Suprapubic skin (tissue), 4 donors: ENCODE results near the gene FIBP. TPM values are rescaled to one million over a fixed set of nuclear protein-coding genes. Genes with fewer than 3 reads are reported as not detected.
A peak's percentile ranks its signal among the peaks of the same experiment; 100 is the strongest.

Experiments
- DNase-seq, 2 donors: peaks; one replicate each; pipeline ENCODE4 v3.0.0-alpha.2; 2019; ENCODE audit warnings: low spot score in 2 of 2
- H3K27ac ChIP-seq: fragments of 200-600 bp; sonication (generic); one replicate; pipeline ENCODE4 v1.5.1; 2019
- H3K27me3 ChIP-seq: fragments of 200-600 bp; sonication (generic); one replicate; pipeline ENCODE4 v1.5.1; 2019
- H3K36me3 ChIP-seq: fragments of 200-600 bp; sonication (generic); one replicate; pipeline ENCODE4 v1.5.1; 2019
- H3K4me1 ChIP-seq: fragments of 200-600 bp; sonication (generic); one replicate; pipeline ENCODE4 v1.5.1; 2019
- H3K4me3 ChIP-seq: fragments of 200-600 bp; sonication (generic); one replicate; pipeline ENCODE4 v1.5.1; 2019; ENCODE audit warnings: mild to moderate bottlenecking
- H3K9me3 ChIP-seq: fragments of 200-600 bp; sonication (generic); one replicate; pipeline ENCODE4 v1.5.1; 2019
- CTCF ChIP-seq, 2 donors: fragments of 200-600 bp in 1 of 2; fragments of 450-650 bp in 1 of 2; sonication (generic) in 1 of 2; IDR thresholded peaks; one replicate each; pipeline ENCODE4 v1.5.1; 2016 to 2019; ENCODE audit warnings: antibody characterized with exemption in 2 of 2, mild to moderate bottlenecking in 1 of 2, moderate library complexity in 1 of 2
- EP300 ChIP-seq: sonication (generic); formaldehyde crosslinking; IDR thresholded peaks from one replicate; pipeline ENCODE4 v1.6.1; 2017; ENCODE audit warnings: antibody characterized with exemption
- POLR2A ChIP-seq, 2 donors: fragments of 450-650 bp; IDR thresholded peaks; one replicate each; pipeline ENCODE4 v1.6.1; 2017; ENCODE audit warnings: antibody characterized with exemption in 2 of 2, mild to moderate bottlenecking in 2 of 2, moderate library complexity in 2 of 2
- POLR2AphosphoS5 ChIP-seq, 3 donors: sonication (generic); formaldehyde crosslinking; IDR thresholded peaks; one replicate each; pipeline ENCODE4 v1.6.1; 2017; ENCODE audit warnings: antibody characterized with exemption in 3 of 3
- WGBS: methylation state at CpG from one replicate; pipeline ENCODE4 v1.1.5; 2018; 5-methylcytosine and 5-hydroxymethylcytosine counted together
- total RNA-seq, 4 donors: library from RNA; depleted of rRNA; stranded (reverse); fragments of >200 nt; gene quantifications; one replicate each; pipeline ENCODE4 v1.1.0, GENCODE V29; 2016

Gene FIBP
- total RNA-seq, 4 donors from 2014 or later = 46.9 to 89.3 (median 74.6) TPM

- TF ChIP-seq POLR2A (IDR thresholded peaks at IDR 0.05) (peak in 1 of 2 donors; percentile 45), EP300 (no peak), CTCF (IDR thresholded peaks at IDR 0.05) (no peak), POLR2AphosphoS5 (IDR thresholded peaks at IDR 0.05) (peak in 1 of 3 donors; percentile 38)
- H3K4me3 ChIP-seq = peak overlapping the region; percentile 58
- peak overlapping the region; percentile 85 for H3K27ac ChIP-seq
- peak; percentile 97 to 98 for DNase-seq
- no peaks in the 10 kb centered on the region for H3K27me3 ChIP-seq
- H3K4me1 ChIP-seq = peaks cover 43% of the 10 kb centered on the region
- WGBS = 11% methylated on average over 25 of the region's 54 CpGs
- H3K36me3 ChIP-seq = no peaks in the 10 kb centered on the region
- no peaks in the 10 kb centered on the region for H3K9me3 ChIP-seq
Measured at GRCh38 chr11:65873318-65874156, 14.7 kb downstream of the FIBP start.

- no peaks in the 10 kb centered on the region for H3K9me3 ChIP-seq
- peaks cover 43% of the 10 kb centered on the region for H3K4me1 ChIP-seq
- H3K36me3 ChIP-seq = no peaks in the 10 kb centered on the region
- WGBS = 2% methylated on average over 8 of the region's 69 CpGs
- DNase-seq = no peak
- peak within 1 kb of the TSS; percentile 85 for H3K27ac ChIP-seq
- no peaks in the 10 kb centered on the region for H3K27me3 ChIP-seq
- TF ChIP-seq CTCF (IDR thresholded peaks at IDR 0.05) (no peak), EP300 (no peak), POLR2AphosphoS5 (IDR thresholded peaks at IDR 0.05) (no peak), POLR2A (IDR thresholded peaks at IDR 0.05) (no peak)
- peak within 1 kb of the TSS; percentile 58 for H3K4me3 ChIP-seq
Measured at GRCh38 chr11:65872586-65873317, 15.5 kb downstream of the FIBP start, which contains the start of gene EFEMP2. EFEMP2 (minus strand) TSS chr11:65872800; CDS start chr11:65872354, 446 bp downstream.

- peak overlapping the region; percentile 85 for H3K27ac ChIP-seq
- H3K4me1 ChIP-seq = peaks cover 43% of the 10 kb centered on the region
Measured at GRCh38 chr11:65871811-65872548, 16.3 kb downstream of the FIBP start.

More at GRCh38 chr11:65871811-65872548, 16.3 kb downstream of the FIBP start:
- WGBS = 72% methylated on average over 5 of the region's 26 CpGs
- H3K9me3 ChIP-seq = no peaks in the 10 kb centered on the region
- H3K27me3 ChIP-seq = no peaks in the 10 kb centered on the region
- TF ChIP-seq CTCF (IDR thresholded peaks at IDR 0.05) = no peak
- no peak for TF ChIP-seq POLR2A (IDR thresholded peaks at IDR 0.05)
- TF ChIP-seq POLR2AphosphoS5 (IDR thresholded peaks at IDR 0.05) = no peak
- TF ChIP-seq EP300 = no peak
- DNase-seq = no peak
- peak overlapping the region; percentile 58 for H3K4me3 ChIP-seq
- peaks cover 7% of the 10 kb centered on the region for H3K36me3 ChIP-seq
